ENCODE measurements around the gene TEX264. TPM values are rescaled to one million over a fixed set of nuclear protein-coding genes. Genes with fewer than 3 reads are reported as not detected.

Gene TEX264
- total RNA-seq, 4 donors from 2014 or later: 35.5 to 72.1 (median 62.8) TPM

- no peak for TF ChIP-seq CTCF (IDR thresholded peaks at IDR 0.05; ENCODE audit: low read depth)
Measured at GRCh38 chr3:51733859-51734571, 63.0 kb downstream of the TEX264 start.

DNA sequence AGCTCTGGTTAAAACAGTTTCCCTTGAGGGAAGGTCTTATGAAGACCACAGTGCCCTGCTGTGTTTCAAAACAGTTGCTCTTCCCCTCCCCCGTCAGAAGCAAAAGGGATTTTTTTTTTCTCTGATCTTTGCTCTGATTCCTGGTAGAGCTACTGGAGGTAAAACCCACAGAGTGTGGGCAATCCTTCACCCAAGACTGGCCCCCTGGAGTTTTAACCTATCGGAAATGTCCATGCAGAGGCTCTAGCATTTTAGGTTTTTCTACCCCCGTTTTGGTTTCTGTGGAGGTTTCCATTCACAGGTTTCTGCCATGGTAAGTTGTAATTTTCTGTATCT is 63.5 kb downstream of the TEX264 start:
- no peak for TF ChIP-seq CTCF (IDR thresholded peaks at IDR 0.05; ENCODE audit: low read depth)

DNA sequence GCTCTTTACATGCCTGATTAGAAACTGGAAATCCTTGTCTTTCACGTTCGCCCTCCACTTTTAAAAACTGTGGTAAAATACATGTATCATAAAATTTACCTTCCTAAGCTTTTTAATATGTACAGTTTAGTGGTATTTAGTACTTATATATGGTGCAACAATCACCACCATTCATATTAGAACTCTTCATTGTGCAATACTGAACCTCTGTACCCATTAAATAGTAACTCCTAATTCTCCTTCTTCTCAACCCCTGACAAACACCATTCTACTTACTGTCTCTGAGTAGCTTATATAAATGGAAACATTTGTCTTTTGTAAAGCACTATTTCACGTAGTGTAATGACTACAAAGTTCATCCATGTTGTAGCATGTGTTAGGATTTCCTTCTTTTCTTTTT is 64.0 kb downstream of the TEX264 start:
- no peak for TF ChIP-seq CTCF (IDR thresholded peaks at IDR 0.05; ENCODE audit: low read depth)

GRCh38 chr3:51735950-51736349 is 64.9 kb downstream of the TEX264 start:
- no peak for TF ChIP-seq CTCF (IDR thresholded peaks at IDR 0.05; ENCODE audit: low read depth)

DNA sequence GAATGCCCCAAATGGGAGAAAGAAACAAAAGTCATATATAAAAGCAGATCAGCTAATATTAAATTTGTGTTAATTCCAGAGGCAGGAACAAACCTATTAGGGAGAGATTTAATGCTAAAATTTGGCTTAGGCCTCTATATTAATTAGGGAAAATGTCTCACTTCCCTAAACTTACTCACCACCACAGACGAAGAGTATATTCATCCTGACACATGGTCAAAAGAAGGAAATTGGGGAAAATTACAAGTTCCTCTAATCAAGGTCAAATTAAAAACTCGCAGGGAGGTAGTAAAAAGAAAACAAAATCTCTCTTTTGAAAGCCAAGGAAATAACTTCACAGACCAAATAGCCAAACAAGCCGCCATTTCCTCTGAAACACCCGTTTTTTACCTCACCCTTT is 68.1 kb downstream of the TEX264 start:
- TF ChIP-seq CTCF (IDR thresholded peaks at IDR 0.05; ENCODE audit: low read depth): no peak

DNA sequence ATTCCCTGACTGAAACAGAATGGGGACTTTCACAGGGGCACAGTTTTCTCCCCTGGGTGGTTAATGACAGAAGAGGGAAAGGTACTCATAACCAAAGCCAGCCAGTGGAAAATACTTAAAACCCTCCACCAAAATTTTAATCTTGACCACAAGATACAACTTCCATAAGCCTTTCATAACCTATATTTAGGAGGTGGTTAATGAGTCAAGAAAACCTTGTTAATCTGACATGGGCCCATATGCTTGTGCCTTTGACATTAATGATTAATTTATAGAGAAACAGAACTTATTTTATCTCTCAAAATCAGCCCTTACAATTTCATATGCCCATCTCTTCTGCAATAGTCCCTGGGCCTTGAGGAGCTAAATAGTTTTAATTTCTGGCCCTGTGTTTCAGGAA is 76.8 kb downstream of the TEX264 start:
- no peak for TF ChIP-seq CTCF (IDR thresholded peaks at IDR 0.05; ENCODE audit: low read depth)

- no peak for TF ChIP-seq CTCF (IDR thresholded peaks at IDR 0.05; ENCODE audit: low read depth)
Measured at GRCh38 chr3:51748327-51748726, 77.3 kb downstream of the TEX264 start.
